ENCODE data around the gene MTHFD1L. TPM values are rescaled to one million over a fixed set of nuclear protein-coding genes. Genes with fewer than 3 reads are reported as not detected.

MTHFD1L gene
- total and polyA plus RNA-seq, 4 donors, result 7.6 to 34.9 (median 11.0) TPM

DNA sequence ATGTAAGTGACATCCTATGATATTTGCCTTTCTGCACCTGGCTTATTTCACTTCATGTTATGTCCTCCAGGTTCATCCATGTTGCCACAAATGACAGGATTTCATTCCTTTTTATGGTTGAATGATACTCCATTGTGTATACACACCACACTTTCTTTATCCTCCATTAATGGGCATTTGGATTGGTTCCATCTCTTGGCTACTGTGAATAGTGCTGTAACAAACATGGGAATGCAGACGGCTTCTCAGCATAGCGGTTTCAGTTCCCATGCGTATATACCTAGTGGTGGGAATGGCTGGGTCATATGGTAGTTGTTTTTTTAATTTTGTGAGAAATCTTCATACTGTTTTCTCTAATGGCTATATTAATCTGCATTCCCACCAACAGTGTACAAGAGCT, 14.8 kb downstream of the MTHFD1L start:
- no peak for ATAC-seq (ENCODE audit: insufficient read depth, low FRiP score)
- Histone ChIP-seq H3K9ac (ENCODE audit: insufficient read depth in 1 of 2, low read length in 2 of 2) (no peak overlapping the region), H3K4me1 (ENCODE audit: control insufficient read depth in 5 of 5, insufficient read depth in 5 of 5, low read length in 5 of 5) (peaks cover 4 to 22% (median 7%) of the 10 kb centered on the region in 5 donors), H3K9me3 (ENCODE audit: control insufficient read depth in 4 of 4, insufficient read depth in 3 of 4, low read length in 3 of 4) (no peaks in the 10 kb centered on the region), H3K27me3 (ENCODE audit: control insufficient read depth in 3 of 3, insufficient read depth in 3 of 3, low read length in 2 of 3) (no peaks in the 10 kb centered on the region), H3K4me3 (no peak overlapping the region), H3K27ac (ENCODE audit: low read depth in 1 of 2, low read length in 1 of 2) (no peak overlapping the region), H3K36me3 (ENCODE audit: control insufficient read depth in 4 of 4, insufficient read depth in 4 of 4, low read length in 4 of 4) (peaks cover 0 to 5% (median 1%) of the 10 kb centered on the region in 4 donors)
- DNase-seq, result no peak
- 90 to 96% methylated on average over 3 of the region's 3 CpGs for WGBS, 2 donors
- TF ChIP-seq, protein P1, sequence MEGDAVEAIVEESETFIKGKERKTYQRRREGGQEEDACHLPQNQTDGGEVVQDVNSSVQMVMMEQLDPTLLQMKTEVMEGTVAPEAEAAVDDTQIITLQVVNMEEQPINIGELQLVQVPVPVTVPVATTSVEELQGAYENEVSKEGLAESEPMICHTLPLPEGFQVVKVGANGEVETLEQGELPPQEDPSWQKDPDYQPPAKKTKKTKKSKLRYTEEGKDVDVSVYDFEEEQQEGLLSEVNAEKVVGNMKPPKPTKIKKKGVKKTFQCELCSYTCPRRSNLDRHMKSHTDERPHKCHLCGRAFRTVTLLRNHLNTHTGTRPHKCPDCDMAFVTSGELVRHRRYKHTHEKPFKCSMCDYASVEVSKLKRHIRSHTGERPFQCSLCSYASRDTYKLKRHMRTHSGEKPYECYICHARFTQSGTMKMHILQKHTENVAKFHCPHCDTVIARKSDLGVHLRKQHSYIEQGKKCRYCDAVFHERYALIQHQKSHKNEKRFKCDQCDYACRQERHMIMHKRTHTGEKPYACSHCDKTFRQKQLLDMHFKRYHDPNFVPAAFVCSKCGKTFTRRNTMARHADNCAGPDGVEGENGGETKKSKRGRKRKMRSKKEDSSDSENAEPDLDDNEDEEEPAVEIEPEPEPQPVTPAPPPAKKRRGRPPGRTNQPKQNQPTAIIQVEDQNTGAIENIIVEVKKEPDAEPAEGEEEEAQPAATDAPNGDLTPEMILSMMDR (IDR thresholded peaks at IDR 0.05; ENCODE audit: control extremely low read depth, extremely low read depth), result no peak

DNA sequence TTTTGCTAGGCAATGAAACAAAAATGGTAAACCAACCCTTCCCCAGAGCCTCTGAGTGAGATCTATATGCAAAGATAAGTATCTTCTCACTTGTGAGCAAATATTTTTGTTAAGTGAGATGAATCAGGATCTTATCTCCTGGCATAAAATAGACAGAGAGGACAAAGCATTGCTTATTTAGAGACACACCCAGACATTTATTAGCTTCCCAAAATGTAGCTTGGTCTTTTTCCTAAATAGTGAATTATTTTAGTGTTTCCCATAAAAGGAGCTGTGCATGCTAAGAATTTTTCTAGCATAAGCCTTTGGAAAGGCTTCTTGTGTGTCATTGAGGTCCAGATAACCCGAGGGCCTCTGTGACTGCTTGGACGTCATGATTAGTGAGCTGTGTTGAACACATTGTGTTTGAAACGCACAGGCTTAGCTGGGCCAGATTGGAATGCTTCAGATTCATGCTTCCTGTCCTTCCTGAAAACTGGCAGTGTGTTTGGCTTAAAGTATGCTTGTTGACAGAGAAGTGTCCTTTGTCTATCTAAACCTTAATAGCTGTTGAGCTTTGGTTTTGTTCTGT, 16.5 kb downstream of the MTHFD1L start:
- Histone ChIP-seq H3K9ac (ENCODE audit: insufficient read depth in 1 of 2, low read length in 2 of 2) (peak overlapping the region in 1 of 2 donors; percentile 63), H3K27me3 (ENCODE audit: control insufficient read depth in 3 of 3, insufficient read depth in 3 of 3, low read length in 2 of 3) (no peaks in the 10 kb centered on the region), H3K36me3 (ENCODE audit: control insufficient read depth in 4 of 4, insufficient read depth in 4 of 4, low read length in 4 of 4) (peaks cover 0 to 8% (median 1%) of the 10 kb centered on the region in 4 donors), H3K4me3 (no peak overlapping the region), H3K27ac (ENCODE audit: low read depth in 1 of 2, low read length in 1 of 2) (peak overlapping the region in 1 of 2 donors; percentile 62), H3K4me1 (ENCODE audit: control insufficient read depth in 5 of 5, insufficient read depth in 5 of 5, low read length in 5 of 5) (peaks cover 3 to 22% (median 7%) of the 10 kb centered on the region in 5 donors), H3K9me3 (ENCODE audit: control insufficient read depth in 4 of 4, insufficient read depth in 3 of 4, low read length in 3 of 4) (no peaks in the 10 kb centered on the region)
- WGBS, 2 donors, result 46 to 70% methylated on average over 3 of the region's 3 CpGs
- ATAC-seq (ENCODE audit: insufficient read depth, low FRiP score) (peak; percentile 60), DNase-seq (peak; percentile 83 to 91 (median 91))
- TF ChIP-seq, protein P1 (IDR thresholded peaks at IDR 0.05; ENCODE audit: control extremely low read depth, extremely low read depth), result no peak

DNA sequence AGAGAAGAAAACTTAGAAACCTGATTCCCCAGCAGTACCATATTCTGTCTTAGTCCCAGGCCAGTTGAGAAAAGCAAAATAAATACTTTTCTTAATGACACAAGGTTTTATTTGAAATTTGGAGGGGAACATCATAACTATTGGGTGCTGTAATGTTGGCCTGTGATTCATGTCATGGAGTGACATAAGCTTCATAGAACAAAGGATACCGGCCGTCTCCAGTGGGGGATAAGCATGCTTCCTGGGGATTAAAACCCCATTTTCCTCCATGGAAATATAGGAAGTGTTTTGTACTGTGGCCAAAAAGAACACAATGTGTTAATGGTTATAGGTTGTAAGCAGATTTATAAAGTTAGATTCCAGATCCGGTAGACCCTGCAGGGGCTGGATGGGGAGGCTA, 18.0 kb downstream of the MTHFD1L start:
- 82 to 93% methylated on average over 3 of the region's 3 CpGs for WGBS, 2 donors
- H3K9ac ChIP-seq (ENCODE audit: insufficient read depth in 1 of 2, low read length in 2 of 2), result no peak overlapping the region
- peak overlapping the region in 1 of 2 donors; percentile 47 for H3K27ac ChIP-seq (ENCODE audit: low read depth in 1 of 2, low read length in 1 of 2)
- H3K4me3 ChIP-seq, result no peak overlapping the region
- ATAC-seq (ENCODE audit: insufficient read depth, low FRiP score), result no peak
- H3K9me3 ChIP-seq (ENCODE audit: control insufficient read depth in 4 of 4, insufficient read depth in 3 of 4, low read length in 3 of 4), result no peaks in the 10 kb centered on the region
- peaks cover 0 to 8% (median 4%) of the 10 kb centered on the region in 4 donors for H3K36me3 ChIP-seq (ENCODE audit: control insufficient read depth in 4 of 4, insufficient read depth in 4 of 4, low read length in 4 of 4)
- TF ChIP-seq, protein P1 (IDR thresholded peaks at IDR 0.05; ENCODE audit: control extremely low read depth, extremely low read depth), result no peak
- H3K27me3 ChIP-seq (ENCODE audit: control insufficient read depth in 3 of 3, insufficient read depth in 3 of 3, low read length in 2 of 3), result no peaks in the 10 kb centered on the region
- H3K4me1 ChIP-seq (ENCODE audit: control insufficient read depth in 5 of 5, insufficient read depth in 5 of 5, low read length in 5 of 5), result peaks cover 3 to 22% (median 7%) of the 10 kb centered on the region in 5 donors
- peak in 1 of 3 donors; percentile 40 for DNase-seq
